SK-N-MC (cell line): ENCODE measurements around the gene CENPO.

Source experiments
- EZH2 ChIP-seq: fragments of 200-600 bp; sonication (generic); IDR thresholded peaks from one replicate; pipeline ENCODE4 v1.6.1; 2017; ENCODE audit warnings: antibody characterized with exemption
- FOXP2 ChIP-seq: optimal IDR thresholded peaks from 2 replicates; pipeline ENCODE3; 2011; ENCODE audit warnings: mild to moderate bottlenecking, moderate library complexity; ENCODE audit not compliant: insufficient read depth; ENCODE audit errors: extremely low read length, control extremely low read depth
- POLR2AphosphoS5 ChIP-seq: IDR thresholded peaks from 2 replicates; pipeline ENCODE4 v1.6.1; 2012; ENCODE audit warnings: mild to moderate bottlenecking, low read depth, low read length, borderline replicate concordance

- no peak for TF ChIP-seq POLR2AphosphoS5
- no peak for TF ChIP-seq EZH2
- no peak for TF ChIP-seq FOXP2
These were observed 30.9 kb downstream of the CENPO start for GRCh38 chr2:24824071-24824588.
